SHP77 treated with DMSO at 0.1 percent for 48 hours (cell line): ENCODE results near the gene MRPS22.

ENCODE experiments used
- DNase-seq: peaks from one replicate; lab custom pipeline; 2025; lab: John Stamatoyannopoulos, UW

MRPS22 gene

DNA sequence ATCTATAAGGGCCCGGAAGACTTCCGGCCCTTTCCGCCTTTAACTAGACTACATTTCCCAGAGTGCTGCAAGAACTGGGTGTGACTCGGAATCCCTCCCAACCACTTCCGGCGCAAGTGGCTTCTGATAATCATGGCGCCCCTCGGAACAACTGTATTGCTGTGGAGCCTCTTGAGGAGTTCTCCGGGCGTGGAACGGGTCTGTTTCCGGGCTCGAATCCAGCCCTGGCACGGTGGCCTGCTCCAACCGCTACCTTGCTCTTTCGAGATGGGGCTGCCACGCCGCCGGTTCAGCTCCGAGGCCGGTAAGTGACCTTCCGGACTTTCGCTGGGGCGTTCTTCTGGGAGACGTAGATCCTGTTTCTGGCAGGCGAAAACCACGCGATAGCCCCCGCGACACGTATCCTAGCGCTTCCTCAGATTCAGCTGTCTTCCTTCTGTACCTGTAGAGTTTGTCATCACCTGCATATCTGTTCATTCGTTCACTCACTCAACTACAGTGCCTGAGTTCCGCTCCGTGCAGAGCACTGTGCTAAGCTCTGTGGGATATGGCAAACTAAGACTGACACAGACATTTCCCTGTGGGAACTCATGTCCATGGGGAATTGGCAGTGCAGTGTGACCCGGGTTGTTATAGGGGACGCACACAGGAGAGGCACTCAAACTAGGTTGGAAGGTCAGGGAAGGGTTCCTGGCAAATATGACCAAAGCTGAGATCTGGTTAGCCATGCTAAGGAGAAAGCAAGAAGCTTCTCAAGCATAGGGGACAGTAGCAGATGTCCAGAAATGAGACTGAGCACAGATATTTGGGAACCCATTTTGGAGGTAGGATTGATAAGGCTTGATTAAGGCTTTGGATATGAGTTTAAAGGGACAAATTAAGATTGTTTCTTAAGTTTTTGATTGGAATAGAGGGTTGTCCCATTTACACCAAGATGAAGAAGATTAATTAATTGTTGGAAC is at the start of gene MRPS22:
Gene MRPS22 (plus strand): TSS at position 126 of the 962 bp plus-strand sequence. CDS start 7 bp downstream, at position 133.
- peak; percentile 81 for DNase-seq

DNA sequence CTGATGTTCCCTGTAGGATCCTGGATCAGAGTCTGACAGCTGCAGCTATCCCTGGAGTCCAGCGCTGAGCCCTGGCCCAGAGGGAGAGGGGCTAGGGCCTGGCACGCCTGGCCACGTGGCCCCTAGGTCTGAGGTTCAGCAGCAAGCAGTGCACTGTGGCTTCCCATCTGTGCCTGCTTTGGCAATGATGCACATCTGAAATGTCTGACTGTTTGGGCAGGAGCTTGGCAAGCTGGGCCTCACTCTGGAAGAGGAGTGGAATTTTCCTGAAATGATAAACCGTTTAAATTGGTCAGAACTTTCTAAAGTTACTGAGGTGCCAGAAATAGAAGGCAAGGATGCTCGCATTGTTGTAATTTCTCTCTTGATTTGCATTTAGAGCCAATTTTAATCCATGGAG is 48.8 kb upstream of the MRPS22 start:
- DNase-seq: no peak

DNA sequence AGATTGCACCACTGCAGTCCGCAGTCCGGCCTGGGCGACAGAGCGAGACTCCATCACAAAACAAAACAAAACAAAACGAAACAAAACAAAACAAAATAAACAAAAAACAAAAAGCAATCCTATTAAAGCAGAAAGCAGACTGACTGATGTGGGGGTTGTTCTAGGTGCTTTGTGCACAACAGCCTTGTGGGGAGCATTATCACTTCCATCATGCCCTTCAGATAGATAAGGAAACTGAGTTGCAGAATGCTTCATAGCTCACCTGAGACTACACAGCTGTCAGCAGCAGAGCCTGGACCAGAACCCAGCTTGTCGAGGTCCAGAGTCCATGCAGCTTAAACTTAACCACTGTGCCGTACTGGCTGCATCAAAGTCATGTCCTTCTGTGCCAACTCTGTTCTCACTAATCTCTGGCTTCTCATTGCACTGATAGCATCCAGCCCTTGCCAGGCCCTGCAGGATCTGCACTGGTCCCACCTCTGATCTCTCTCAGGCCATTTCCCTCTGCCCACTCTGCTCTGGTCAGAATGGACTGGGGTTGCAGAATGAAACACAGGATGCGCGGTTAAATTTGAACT is 47.6 kb upstream of the MRPS22 start:
- DNase-seq: no peak

DNA sequence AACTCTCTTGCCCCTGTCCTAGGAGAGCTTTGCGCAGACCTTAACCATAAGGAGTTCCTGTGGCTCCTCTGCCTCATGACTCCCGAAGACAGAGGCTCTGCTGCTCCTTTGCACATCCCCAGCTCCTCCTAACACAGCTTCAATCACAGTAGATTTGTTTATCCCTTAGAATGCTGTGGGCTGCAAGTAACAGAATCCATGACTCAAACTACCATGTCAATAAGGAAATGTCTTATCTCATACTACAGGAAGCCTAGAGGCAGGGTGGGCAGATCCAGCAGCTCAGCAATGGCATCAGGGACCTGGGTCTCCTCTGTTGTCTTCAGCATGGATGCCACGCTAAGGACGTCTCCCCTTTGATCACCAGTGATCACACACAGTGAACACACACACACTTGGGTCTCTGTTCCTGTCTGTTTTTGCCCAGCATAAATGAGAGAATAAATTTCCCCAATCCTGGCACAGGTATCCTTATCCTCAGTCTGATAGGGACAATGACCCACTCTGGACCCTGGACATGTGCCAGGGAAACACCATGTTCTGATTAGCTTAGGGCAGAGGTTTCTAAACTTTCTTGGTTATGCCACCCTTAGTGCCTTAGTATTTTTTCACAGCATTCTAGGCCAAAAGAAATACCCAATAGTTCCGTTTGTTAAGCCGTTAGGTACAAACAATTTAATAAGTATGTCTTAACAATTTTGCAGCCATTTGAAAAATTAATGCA is 46.1 kb upstream of the MRPS22 start:
- no peak for DNase-seq

DNA sequence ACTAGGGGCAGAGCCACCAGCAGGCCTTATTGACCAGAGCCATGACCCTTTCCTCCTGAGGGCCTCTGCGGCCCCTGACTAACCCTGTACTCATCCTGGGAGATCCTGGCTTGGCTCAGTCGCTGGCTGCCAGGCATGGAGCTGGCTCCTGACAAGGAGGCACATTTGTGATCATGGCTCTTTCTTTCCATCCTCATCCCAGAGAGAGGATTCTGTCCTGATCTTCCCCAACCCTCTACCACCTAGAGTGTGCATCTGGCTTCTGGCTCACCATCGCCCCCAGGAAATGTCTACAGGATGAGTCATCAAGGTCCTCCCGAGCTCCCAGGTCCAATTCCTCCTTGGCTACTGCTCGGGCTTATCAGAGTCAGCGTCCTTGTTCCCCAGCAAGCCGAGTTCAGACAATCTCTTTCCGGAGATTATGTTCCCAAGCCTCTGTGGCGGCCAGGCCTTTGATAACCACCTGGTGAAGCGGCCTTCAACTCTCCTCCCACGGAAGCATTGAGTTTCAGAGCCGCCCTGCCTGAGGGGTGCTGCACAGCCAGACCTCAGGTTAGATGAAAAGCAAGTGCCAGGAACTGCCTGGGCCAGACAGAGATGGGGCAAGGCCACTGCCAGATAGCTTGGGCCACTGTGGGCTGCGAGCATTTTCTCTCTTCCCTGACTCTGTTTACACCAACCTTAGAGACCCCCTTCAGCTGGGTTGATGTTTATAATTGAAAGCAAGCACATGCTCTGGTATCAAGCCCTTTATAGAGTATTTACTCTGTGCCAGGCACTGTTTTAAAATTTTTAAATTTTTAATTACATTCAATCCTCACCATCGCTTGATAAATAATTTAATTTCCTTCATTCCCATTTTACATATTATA is 44.3 kb upstream of the MRPS22 start:
- DNase-seq: no peak

DNA sequence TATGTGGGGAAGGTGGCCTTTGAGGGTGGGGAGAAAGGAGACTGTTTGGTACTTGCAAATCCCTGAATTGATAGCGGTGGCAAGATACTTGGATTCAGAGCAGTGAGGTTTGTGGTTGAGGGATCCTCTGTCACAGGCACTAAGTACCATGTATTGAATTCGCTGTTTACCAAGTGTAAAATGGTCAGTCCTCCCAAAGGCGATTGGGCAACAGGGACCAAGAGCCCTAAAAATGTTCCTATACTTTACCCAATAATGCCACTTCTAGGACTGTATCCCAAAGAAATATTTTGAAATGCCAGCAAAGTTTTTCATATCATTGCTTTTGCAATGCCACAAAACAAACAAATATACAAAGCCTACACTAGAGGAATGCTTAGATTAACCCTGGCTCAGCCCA is 43.4 kb upstream of the MRPS22 start:
- no peak for DNase-seq

DNA sequence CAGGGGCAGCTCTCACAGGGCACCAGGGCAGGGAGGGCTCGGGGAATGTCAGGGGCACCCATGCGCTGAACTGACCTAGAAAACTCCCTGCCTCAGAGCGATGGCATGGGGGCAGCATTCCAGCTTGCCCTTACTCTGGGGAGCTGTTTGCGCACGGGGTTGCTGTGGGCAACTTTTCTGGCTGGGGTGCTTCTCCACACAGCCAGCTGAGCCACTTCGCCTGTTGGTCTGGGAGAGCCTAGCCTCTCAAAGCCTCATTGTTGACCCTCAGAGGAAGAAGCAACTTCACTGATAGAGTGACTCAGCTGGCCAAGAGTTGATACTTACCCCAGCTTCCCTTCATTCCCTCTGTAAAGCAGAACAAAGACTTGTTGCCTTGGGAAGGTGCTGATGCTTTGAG is 42.6 kb upstream of the MRPS22 start:
- no peak for DNase-seq

DNA sequence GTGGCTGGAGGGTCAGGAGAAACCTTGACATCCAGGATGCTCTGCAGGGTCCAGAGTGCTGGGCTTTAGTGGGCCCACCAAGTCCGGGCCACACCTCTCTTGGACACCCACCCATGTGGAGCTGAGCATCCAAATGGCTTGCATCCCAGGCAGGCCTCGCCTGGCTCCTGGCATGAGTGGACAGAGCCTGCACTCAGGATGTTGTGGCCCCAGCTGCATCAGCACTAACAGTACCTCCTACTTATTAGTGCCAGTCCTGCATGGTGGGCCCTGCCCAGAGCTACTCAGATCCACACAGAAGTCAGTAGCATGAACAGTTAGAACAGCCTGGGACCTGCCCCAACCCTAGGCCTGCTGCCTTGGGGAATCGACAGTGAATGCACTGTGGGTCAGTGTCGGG is 42.2 kb upstream of the MRPS22 start:
- no peak for DNase-seq

DNA sequence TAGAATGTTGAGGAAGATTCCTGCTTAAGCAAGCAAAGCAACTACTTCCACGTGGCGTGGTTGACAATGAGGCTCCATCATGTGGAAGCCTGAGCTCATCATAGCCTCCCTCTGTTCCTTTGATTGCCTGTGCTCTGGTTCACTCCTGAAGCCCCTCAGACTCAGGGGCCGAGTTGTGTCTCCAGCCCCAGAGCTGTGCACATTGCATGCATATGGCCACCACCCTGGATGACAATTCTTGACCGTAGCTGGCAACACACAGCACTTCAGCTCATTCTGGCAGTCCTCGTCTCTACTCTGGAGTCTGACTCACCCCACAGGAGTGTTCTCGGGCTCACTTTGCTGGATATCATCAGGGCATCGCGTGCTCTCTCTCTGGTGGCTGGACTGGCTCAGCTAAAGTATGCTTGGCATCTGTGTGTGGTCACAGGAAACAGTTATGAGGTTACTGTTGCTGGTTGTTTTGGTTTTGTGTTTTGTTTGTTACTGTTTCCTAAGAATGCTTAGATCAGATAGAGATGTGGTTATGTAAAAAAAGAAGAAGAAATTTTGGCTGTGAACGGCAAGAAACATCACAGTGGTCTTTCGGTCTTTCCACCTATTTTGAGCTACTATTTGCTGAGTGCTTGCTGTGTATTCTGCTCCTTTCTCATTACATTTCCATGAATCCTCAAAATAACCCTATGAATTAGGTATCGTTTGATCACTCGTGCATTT is 41.6 kb upstream of the MRPS22 start:
- DNase-seq: no peak

DNA sequence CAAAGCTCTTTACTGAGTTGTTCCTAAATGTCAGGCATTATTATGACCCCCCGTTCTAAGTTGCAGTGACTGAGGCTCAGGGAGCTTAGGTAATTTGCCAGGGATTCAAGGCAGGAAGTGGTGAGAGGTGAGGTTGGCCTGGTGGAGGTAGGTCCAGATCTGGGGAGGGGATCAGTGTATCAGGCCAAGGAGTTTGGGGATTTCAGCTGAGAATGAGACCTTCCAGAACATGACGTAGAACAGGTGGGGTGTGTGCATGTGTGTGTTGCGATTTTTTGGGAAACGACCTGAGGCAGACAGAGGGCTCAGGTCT is 41.1 kb upstream of the MRPS22 start:
- no peak for DNase-seq

DNA sequence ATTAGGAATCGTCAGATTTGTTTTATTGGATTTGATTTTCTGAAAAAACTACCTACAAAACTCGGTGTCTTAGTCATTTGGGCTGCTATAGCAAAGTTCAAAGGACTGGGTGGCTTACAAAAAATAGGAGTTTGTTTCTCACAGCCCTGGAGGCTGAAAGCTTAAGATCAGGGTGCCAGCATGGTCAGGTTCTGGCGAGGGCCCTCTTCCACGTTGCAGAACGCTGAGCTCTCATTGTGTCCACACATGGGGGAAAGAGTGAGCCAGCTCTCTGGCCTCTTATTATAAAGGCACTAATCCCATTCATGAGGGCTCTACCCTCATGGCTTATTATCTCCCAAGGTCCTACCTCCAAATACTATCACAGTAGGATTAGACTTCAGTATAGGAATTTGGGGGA is 40.6 kb upstream of the MRPS22 start:
- no peak for DNase-seq

DNA sequence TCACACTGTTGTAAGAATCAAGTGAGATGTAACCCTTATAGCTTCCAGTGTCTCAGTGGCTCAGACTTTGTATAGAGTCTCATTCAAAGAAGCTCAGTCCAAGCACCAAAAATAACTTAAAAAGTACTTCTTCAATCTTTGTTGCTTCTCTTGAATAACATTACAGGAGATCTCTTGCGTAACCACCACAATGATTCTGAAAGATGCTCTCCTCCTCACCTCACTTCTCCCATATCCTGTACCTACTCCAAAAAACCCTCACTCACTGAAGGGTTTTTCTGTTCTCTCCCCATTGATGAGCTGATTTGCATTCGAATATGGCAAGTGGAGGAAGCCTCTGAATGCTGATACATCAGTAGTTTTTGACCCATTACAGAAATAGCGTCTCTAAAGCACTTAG is 39.4 kb upstream of the MRPS22 start:
- no peak for DNase-seq

DNA sequence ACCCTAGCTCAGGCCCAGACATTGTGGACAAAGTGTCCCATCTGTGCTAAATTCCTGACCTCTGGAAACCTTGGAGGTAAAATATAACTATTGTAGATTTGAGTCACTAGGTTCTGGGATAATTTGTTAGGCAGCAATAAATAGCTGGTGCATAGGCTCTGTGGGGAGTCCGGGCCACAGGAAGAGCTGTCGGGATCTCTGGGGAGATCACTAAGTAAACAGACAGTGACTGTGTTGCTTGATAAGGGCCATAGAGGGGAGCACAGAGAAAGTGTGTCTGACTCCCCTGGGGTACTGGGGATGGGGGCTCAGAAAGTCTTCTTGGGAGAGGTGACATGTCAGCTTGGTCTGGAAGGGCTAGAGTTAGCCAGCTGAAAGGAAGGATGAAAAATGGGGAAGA is 37.7 kb upstream of the MRPS22 start:
- no peak for DNase-seq

DNA sequence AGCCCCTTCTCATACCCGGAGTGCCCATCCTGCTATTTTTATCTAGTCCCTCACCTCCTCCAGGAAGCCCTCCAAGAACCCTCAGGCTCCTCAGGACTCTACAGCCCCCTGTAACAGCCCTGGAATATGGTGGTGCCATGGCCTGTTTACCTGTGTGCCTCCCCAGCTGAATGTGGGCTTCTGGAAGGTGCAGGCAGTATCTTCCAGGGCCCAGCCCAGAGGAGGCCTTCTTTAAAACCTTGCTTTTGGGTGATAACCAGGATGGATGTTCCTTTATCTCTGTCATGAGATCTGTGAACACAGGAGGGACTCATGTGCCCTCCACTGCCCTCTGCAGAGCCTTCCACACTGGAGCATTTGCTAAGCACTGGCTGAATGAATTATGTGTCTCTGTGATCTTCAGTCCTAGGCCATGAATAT is 36.7 kb upstream of the MRPS22 start:
- DNase-seq: no peak

DNA sequence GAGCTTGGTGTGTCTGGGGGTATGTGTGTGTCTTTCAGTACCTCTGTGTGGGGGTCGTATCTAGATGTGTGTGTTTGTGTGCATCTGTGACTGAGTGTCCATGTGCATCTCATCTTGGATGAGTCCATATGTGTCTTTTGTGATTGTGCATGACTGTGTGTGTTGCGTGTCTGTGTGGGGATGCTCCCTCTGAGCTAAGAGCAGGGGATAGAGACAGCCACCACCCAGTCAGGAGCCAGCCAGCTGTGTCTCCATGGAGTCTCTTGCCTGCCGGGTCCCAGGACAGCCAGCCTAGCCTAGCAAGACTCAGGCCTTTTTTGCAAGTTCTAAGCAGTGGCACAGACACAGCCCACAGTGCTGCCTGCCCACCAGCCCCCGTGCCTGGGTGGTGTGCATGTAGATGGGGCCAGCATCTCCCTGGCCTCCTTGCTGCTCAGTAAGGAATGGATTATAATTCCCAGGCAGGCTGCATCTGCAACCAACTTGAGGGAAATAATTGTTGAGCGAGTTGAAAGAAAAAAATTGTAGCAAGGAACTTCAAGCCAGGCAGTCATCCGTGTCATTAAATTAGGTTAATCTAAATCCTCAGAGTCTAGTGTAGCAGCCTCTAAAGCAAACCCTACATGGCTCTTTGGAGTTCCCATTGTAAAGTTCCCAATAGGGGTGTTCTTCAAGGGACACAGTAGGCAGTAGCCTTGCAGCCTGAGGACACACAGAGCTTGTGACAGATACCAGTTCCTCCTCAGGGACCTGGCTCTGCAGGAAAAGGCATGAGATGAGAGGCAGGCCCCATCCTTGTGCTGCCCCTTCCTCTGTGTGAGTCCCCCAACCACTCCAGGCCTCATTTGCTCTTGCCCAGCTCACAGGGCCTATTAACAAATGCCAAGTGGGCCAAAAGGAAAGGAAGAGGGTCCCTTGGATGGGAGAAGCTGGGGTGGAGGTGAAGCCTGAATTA is 35.9 kb upstream of the MRPS22 start:
- DNase-seq: no peak

DNA sequence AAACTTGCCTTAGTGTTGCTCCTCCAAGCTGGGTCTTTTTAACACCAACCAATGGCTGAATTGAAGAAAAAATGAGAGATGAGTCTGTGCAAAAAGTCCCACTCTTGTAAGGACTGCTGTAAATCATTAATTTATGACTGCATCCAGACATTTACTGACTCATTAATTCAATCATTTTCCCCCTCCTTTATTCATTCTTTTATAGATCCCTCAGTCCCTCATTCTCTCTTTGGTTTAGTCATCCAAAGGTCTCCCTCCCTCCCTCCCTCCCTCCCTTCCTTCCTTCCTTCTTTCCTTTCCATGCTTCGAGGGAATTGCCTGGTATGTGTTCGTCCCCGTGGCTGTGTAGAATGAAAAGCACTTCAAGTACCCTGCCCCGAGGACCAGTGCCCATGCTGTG is 35.3 kb upstream of the MRPS22 start:
- DNase-seq: no peak

DNA sequence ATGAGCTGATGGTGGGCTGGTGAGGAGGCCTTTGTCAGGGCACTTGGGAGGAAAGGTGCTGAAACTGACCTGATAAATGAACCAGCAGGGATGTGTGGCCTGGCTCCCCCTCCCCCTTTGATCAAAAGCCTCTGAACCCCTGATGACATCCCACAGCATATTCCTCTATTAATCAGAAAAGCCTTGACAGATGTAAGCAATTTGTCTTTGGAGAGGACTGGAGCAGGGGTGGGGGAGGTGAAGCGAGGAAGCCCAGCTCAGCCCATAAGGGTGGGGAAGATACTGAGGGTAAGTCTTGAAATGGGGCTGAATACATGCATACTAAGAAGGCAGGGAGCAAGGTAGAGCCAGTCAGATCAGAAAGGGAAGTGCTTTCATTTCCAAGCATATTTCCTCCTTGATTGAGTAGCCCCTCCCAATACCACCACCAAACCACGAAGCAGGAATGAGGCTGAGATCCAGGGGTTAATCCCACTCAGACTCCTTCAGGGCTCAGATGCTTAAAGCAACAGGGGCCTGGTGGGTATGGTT is 34.7 kb upstream of the MRPS22 start:
- DNase-seq: no peak

DNA sequence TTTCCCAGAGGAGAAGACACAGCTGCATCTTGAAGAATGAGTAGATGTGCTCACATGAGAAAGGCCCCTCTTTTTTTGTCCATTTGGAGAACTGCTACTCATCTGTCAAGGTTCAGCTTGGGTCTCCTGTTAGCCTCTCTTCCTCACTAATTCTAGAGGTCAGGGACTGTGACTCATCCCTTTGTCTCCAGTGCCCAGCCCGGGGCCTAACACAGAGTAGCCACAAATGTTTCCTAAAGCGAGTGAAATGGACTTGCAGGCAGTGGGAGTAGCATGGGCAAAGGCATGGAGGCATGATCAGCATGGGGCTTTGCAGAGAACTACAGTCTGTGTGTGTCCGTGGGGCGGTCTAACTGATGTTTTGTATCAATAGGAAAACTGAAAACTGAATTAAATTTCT is 33.9 kb upstream of the MRPS22 start:
- no peak for DNase-seq

DNA sequence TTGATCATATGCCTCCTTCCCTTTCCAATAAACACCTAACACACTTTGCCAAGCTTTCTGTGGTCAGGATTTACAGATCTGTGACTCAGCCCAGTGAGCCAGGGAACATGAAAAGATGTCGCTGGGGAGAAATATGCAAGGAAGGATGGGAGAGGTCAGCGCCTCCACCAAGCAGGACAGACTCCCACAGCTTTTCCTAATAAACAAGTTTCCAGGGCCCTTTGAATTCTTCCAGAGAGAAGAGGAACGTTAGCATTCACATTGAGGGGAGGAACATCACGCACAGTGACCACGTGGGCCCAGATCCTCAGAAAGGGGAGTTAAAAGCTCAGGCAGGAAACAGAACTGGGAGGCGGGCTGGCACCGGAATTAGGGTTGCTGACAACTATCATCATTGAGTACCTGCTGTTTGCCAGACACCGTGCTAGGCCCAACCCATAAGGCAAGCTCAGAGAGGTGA is 33.3 kb upstream of the MRPS22 start:
- no peak for DNase-seq

DNA sequence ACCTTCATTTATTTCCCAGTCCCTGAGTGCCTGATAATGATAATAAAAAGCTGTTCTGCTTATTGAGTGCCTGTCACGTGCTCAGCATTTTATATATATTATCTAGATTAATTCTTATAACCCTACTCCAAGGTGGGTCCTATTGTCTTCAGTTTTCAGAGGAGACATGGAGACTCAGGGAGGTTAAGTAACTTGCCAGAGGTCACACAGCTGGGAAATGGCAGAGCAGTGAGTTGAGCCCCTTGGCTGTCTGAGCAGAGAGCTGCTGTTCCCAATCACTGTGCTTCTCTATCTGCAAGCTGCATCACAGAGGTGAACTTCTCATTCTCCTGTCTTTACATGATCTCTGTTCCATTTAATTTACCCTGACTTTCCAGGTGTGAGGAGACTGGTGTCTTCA is 32.3 kb upstream of the MRPS22 start:
- no peak for DNase-seq
